ENCODE results near the gene PLEKHA5. TPM values are rescaled to one million over a fixed set of nuclear protein-coding genes. Genes with fewer than 3 reads are reported as not detected.

Gene PLEKHA5
- polyA plus RNA-seq, 4 donors: 13.2 to 36.2 (median 19.6) TPM

DNA sequence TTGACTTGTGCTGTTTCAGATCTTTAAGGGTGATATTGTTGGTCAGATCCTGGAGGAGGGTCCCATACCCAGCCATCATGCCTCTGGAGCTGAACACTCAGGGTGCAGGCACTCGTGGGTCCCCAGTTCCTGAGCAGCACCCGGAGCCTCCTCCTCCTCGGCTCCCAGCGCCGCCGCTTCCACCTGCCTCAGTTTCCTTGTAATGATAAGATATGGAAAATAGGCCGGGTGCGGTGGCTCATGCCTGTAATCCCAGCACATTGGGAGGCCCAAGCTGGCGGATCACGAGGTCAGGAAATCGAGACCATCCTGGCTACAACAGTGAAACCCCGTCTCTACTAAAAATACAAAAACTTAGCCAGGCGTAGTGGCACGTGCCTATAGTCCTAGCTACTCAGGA is 289.6 kb downstream of the PLEKHA5 start:
- H3K27ac ChIP-seq (ENCODE audit: low read depth in 1 of 3, low read length in 2 of 3): no peak overlapping the region
- no peaks in the 10 kb centered on the region for H3K36me3 ChIP-seq (ENCODE audit: control insufficient read depth in 3 of 3, insufficient read depth in 2 of 3, low read depth in 1 of 3, low read length in 3 of 3)
- no peak overlapping the region for H3K4me3 ChIP-seq (ENCODE audit: low read depth in 1 of 3, low read length in 3 of 3)
- DNase-seq (no peak), FAIRE-seq (no peak)
- no peaks in the 10 kb centered on the region for H3K27me3 ChIP-seq (ENCODE audit: control insufficient read depth in 3 of 3, insufficient read depth in 3 of 3, low read length in 3 of 3)
- no peaks in the 10 kb centered on the region for H3K9me3 ChIP-seq (ENCODE audit: control insufficient read depth in 2 of 2, insufficient read depth in 1 of 2, low read depth in 1 of 2, low read length in 1 of 2)
- no peaks in the 10 kb centered on the region for H3K4me1 ChIP-seq (ENCODE audit: control insufficient read depth in 3 of 3, insufficient read depth in 2 of 3, low read depth in 1 of 3, low read length in 2 of 3)
- 96 to 98% (median 97%) methylated on average over 14 of the region's 14 CpGs for WGBS, 3 donors

DNA sequence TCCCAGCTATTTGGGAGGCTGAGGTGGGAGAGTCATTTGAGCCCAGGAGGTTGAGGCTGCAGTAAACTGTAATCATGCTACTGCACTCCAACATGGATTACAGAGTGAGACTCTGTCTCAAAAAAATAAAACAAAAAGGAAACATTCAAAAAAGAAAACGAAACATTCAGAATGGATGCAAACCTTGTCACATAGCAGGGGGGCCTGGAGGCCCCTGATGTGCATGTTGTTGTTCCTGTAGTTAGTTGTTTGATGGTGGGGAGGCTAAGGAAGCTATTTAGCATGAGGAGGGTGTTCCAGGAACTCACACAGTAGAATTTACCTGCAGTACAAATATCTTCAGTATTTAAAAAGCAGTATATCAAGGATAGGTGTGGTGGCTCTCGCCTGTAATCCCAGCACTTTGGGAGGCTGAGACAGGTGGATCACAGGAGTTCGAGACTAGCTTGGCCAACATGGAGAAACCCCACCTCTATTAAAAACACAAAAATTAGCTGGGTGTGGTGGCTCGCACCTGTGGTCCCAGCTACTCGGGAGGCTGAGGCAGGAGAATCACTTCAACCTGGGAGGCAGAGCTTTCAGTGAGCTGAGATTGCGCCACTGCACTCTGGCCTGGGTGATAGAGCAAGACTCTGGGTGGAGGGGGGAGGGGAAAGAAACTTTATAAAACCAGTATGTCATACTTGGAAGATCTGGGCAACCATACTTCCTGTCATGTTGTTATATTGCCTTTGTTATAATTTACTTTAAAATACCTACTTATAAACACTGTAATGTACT is 292.2 kb downstream of the PLEKHA5 start:
- Histone ChIP-seq H3K36me3 (ENCODE audit: control insufficient read depth in 3 of 3, insufficient read depth in 2 of 3, low read depth in 1 of 3, low read length in 3 of 3) (no peaks in the 10 kb centered on the region), H3K9me3 (ENCODE audit: control insufficient read depth in 2 of 2, insufficient read depth in 1 of 2, low read depth in 1 of 2, low read length in 1 of 2) (peaks cover 0 to 10% of the 10 kb centered on the region in 2 donors), H3K4me1 (ENCODE audit: control insufficient read depth in 3 of 3, insufficient read depth in 2 of 3, low read depth in 1 of 3, low read length in 2 of 3) (no peaks in the 10 kb centered on the region), H3K27me3 (ENCODE audit: control insufficient read depth in 3 of 3, insufficient read depth in 3 of 3, low read length in 3 of 3) (no peaks in the 10 kb centered on the region), H3K27ac (ENCODE audit: low read depth in 1 of 3, low read length in 2 of 3) (no peak overlapping the region), H3K4me3 (ENCODE audit: low read depth in 1 of 3, low read length in 3 of 3) (no peak overlapping the region)
- no peak for DNase-seq
- WGBS, 3 donors: 75 to 87% (median 83%) methylated on average over 6 of the region's 6 CpGs
- FAIRE-seq: no peak

DNA sequence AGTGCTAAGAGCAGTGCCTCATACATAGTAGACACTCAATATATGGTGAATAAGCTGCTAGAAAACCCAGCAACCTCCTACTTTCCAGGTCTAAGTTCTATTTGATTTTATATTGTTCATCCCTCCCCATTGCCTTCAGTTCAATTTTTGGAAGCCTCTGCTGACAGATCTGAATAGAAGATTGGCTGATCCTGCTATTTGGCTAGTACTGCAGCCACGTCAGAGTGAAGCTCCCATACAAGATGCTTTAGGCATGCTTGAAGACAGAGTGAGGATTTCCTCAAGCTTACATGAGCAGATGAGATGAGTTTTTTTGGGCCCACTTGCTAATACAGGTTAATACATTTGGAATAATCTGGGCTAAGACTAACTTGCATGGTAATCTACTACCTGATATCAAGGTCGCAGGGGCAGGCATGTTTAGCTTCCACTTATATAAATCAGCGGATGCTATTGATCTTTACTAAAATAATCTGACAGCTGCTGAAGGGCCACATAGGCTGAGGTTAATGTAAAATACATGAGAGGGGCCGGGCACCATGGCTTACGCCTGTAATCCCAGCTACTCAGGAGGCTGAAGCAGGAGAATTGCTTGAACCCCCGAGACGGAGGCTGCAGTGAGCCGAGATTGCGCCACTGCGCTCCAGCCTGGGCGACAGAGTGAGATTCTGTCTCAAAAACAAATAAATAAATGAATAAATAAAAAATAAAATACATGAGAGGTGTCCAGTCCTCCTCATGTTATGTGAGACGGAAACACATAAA is 293.8 kb downstream of the PLEKHA5 start:
- Histone ChIP-seq H3K27me3 (ENCODE audit: control insufficient read depth in 3 of 3, insufficient read depth in 3 of 3, low read length in 3 of 3) (no peaks in the 10 kb centered on the region), H3K27ac (ENCODE audit: low read depth in 1 of 3, low read length in 2 of 3) (no peak overlapping the region), H3K36me3 (ENCODE audit: control insufficient read depth in 3 of 3, insufficient read depth in 2 of 3, low read depth in 1 of 3, low read length in 3 of 3) (no peaks in the 10 kb centered on the region), H3K4me1 (ENCODE audit: control insufficient read depth in 3 of 3, insufficient read depth in 2 of 3, low read depth in 1 of 3, low read length in 2 of 3) (no peaks in the 10 kb centered on the region), H3K4me3 (ENCODE audit: low read depth in 1 of 3, low read length in 3 of 3) (no peak overlapping the region), H3K9me3 (ENCODE audit: control insufficient read depth in 2 of 2, insufficient read depth in 1 of 2, low read depth in 1 of 2, low read length in 1 of 2) (peaks cover 0 to 14% of the 10 kb centered on the region in 2 donors)
- DNase-seq (no peak), FAIRE-seq (no peak)
- WGBS, 3 donors: 89 to 91% (median 90%) methylated on average over 12 of the region's 12 CpGs
